Osteoblast (primary cell): Measurements from ENCODE around the gene BBS1. TPM values are rescaled to one million over a fixed set of nuclear protein-coding genes. Genes with fewer than 3 reads are reported as not detected.

Source experiments
- DNase-seq: peaks from one replicate; pipeline ENCODE4 v3.0.0; 2011; ENCODE audit warnings: low spot score, mixed read lengths; ENCODE audit not compliant: insufficient read length; ENCODE audit errors: missing footprints
- H2AFZ ChIP-seq: 2 replicates; pipeline ENCODE4 v1.6.0; 2011; ENCODE audit warnings: mild to moderate bottlenecking, low read length
- H3K27ac ChIP-seq: 2 replicates; pipeline ENCODE4 v1.5.1; 2011; ENCODE audit warnings: mild to moderate bottlenecking, low read depth, low read length, moderate library complexity
- H3K27me3 ChIP-seq: 2 replicates; pipeline ENCODE4 v1.6.0; 2012; ENCODE audit warnings: mild to moderate bottlenecking, control low read depth, inconsistent platforms, low read length, moderate library complexity; ENCODE audit not compliant: insufficient read depth
- H3K36me3 ChIP-seq: 2 replicates; pipeline ENCODE4 v1.5.1; 2011; ENCODE audit warnings: mild to moderate bottlenecking, low read length, control low read depth, moderate library complexity; ENCODE audit not compliant: insufficient read depth
- H3K4me1 ChIP-seq: 2 replicates; pipeline ENCODE4 v1.5.1; 2011; ENCODE audit warnings: mild to moderate bottlenecking, low read length, control low read depth, moderate library complexity; ENCODE audit not compliant: insufficient read depth
- H3K4me2 ChIP-seq: 2 replicates; pipeline ENCODE4 v1.6.0; 2011; ENCODE audit warnings: mild to moderate bottlenecking, low read length; ENCODE audit not compliant: insufficient read depth
- H3K4me3 ChIP-seq: fragments of 200-600 bp; sonication (generic); 3 replicates; pipeline ENCODE4 v1.5.1; 2012; ENCODE audit warnings: mild to moderate bottlenecking, low read length, inconsistent platforms; ENCODE audit not compliant: insufficient read depth
- H3K79me2 ChIP-seq: 2 replicates; pipeline ENCODE4 v1.6.0; 2012; ENCODE audit warnings: mild to moderate bottlenecking, low read length, control low read depth, inconsistent platforms; ENCODE audit not compliant: insufficient read depth
- H3K9me3 ChIP-seq: 2 replicates; pipeline ENCODE4 v1.5.1; 2011; ENCODE audit warnings: low read depth, low read length, control low read depth
- H4K20me1 ChIP-seq: 2 replicates; pipeline ENCODE4 v1.6.0; 2012; ENCODE audit warnings: mild to moderate bottlenecking, low read length, control low read depth; ENCODE audit not compliant: insufficient read depth
- total RNA-seq: library from RNA; depleted of rRNA; stranded (reverse); fragments of >200 nt; gene quantifications from 2 replicates; pipeline ENCODE4 v1.2.3, GENCODE V29; 2012
- TF ChIP-seq, protein P1 (sequence below): IDR thresholded peaks from 2 replicates; pipeline ENCODE4 v1.5.1; 2011; ENCODE audit warnings: mild to moderate bottlenecking, low read depth, low read length, moderate library complexity; ENCODE audit errors: extremely low read depth

BBS1 gene
- total RNA-seq, 1 donor = 43.8 TPM

GRCh38 chr11:66470015-66470414, 40.4 kb upstream of the BBS1 start:
- H3K36me3 ChIP-seq = peaks cover 15% of the 10 kb centered on the region
- peaks cover under 1% of the 10 kb centered on the region for H4K20me1 ChIP-seq
- no peak overlapping the region for H3K27ac ChIP-seq
- TF ChIP-seq, protein P1, sequence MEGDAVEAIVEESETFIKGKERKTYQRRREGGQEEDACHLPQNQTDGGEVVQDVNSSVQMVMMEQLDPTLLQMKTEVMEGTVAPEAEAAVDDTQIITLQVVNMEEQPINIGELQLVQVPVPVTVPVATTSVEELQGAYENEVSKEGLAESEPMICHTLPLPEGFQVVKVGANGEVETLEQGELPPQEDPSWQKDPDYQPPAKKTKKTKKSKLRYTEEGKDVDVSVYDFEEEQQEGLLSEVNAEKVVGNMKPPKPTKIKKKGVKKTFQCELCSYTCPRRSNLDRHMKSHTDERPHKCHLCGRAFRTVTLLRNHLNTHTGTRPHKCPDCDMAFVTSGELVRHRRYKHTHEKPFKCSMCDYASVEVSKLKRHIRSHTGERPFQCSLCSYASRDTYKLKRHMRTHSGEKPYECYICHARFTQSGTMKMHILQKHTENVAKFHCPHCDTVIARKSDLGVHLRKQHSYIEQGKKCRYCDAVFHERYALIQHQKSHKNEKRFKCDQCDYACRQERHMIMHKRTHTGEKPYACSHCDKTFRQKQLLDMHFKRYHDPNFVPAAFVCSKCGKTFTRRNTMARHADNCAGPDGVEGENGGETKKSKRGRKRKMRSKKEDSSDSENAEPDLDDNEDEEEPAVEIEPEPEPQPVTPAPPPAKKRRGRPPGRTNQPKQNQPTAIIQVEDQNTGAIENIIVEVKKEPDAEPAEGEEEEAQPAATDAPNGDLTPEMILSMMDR = no peak
- H3K79me2 ChIP-seq = peaks cover 6% of the 10 kb centered on the region
- H2AFZ ChIP-seq = no peak overlapping the region
- H3K27me3 ChIP-seq = no peaks in the 10 kb centered on the region
- H3K4me3 ChIP-seq = no peak overlapping the region
- H3K4me1 ChIP-seq = peaks cover 6% of the 10 kb centered on the region
- peak; percentile 81 for DNase-seq
- H3K4me2 ChIP-seq = no peak overlapping the region
- no peaks in the 10 kb centered on the region for H3K9me3 ChIP-seq

DNA sequence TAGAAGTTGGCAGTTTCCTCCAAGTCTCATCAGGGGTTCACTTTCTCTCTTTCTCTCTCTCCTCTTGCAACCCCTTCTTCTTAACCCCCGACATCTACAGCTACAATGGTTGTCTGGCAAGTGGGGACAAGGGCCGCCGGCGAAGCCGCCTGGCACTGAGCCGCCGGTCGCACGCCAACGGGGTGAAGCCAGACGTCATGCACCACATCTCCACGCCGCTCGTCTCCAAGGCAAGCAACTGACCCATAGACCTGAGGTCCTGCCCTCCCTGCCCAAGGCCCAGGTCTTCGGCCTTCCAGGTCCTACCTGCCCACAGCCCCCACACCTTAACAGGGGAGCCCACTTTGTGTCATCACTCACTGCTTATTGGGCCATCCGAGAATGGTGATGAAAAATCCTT, 39.3 kb upstream of the BBS1 start:
- Histone ChIP-seq H3K36me3 (peaks cover 15% of the 10 kb centered on the region), H3K27me3 (no peaks in the 10 kb centered on the region), H3K4me1 (peaks cover 6% of the 10 kb centered on the region), H3K27ac (no peak overlapping the region), H3K4me3 (no peak overlapping the region), H3K9me3 (no peaks in the 10 kb centered on the region), H3K79me2 (peaks cover 6% of the 10 kb centered on the region), H4K20me1 (peaks cover 2% of the 10 kb centered on the region), H2AFZ (no peak overlapping the region), H3K4me2 (no peak overlapping the region)
- no peak for DNase-seq
- TF ChIP-seq, protein P1 = no peak

DNA sequence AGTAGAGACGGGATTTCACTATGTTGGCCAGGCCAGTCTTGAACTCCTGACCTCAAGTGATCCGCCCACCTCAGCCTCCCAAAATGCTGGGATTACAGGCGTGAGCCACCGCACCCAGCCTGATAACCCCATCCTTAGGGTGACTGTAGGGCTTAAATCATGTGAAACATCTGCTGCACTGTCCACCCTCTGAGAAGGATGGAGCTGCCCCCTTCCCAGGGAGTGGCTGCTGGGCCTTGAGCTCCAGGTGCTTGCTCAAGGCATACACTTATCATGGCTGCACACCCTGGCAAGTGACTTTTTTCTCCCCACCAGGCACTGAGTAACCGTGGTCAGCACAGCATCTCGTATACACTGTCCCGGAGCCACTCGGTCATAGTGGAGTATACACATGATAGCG, 38.4 kb upstream of the BBS1 start:
- TF ChIP-seq, protein P1 = no peak
- Histone ChIP-seq H3K4me2 (no peak overlapping the region), H3K36me3 (peaks cover 16% of the 10 kb centered on the region), H4K20me1 (peaks cover 3% of the 10 kb centered on the region), H3K4me1 (peaks cover 6% of the 10 kb centered on the region), H3K9me3 (no peaks in the 10 kb centered on the region), H2AFZ (no peak overlapping the region), H3K27me3 (no peaks in the 10 kb centered on the region), H3K4me3 (no peak overlapping the region), H3K27ac (no peak overlapping the region), H3K79me2 (peaks cover 6% of the 10 kb centered on the region)
- DNase-seq = peak; percentile 61

DNA sequence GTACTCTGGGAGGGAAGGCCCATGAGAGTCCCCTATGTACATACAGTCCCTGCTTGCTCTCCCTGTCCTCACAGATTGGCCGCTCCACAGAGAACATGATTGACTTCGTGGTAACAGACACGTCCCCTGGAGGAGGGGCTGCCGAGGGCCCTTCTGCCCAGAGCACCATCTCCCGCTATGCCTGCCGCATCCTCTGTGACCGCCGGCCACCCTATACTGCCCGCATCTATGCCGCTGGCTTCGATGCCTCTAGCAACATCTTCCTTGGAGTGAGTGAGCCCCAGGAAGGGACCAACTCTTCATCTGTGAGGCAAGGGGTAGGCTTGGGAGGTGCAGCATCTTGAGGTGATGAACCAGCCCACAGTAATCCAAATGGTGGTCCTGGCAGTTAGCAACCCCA, 37.3 kb upstream of the BBS1 start:
- no peaks in the 10 kb centered on the region for H3K79me2 ChIP-seq
- H3K27ac ChIP-seq = no peak overlapping the region
- no peaks in the 10 kb centered on the region for H3K27me3 ChIP-seq
- H3K9me3 ChIP-seq = no peaks in the 10 kb centered on the region
- TF ChIP-seq, protein P1 = no peak
- no peaks in the 10 kb centered on the region for H3K4me1 ChIP-seq
- H3K4me3 ChIP-seq = no peak overlapping the region
- peaks cover 17% of the 10 kb centered on the region for H3K36me3 ChIP-seq
- H2AFZ ChIP-seq = no peak overlapping the region
- H3K4me2 ChIP-seq = no peak overlapping the region
- peaks cover 9% of the 10 kb centered on the region for H4K20me1 ChIP-seq
- peak; percentile 79 for DNase-seq
